GM18519 (cell line): ENCODE data around the gene GSDME.
"Not testable (repeated sequence)": the region's sequence is repeated elsewhere in the genome, so short reads cannot be mapped to it uniquely, and the experiment has no call there.

Experiments used
- ATAC-seq: cut with Tn5 transposase; IDR thresholded peaks from one replicate; pipeline ENCODE4 v1.9.1; 2021; ENCODE audit warnings: mild to moderate bottlenecking, moderate library complexity; ENCODE audit not compliant: unreplicated experiment, low FRiP score

GSDME gene

DNA sequence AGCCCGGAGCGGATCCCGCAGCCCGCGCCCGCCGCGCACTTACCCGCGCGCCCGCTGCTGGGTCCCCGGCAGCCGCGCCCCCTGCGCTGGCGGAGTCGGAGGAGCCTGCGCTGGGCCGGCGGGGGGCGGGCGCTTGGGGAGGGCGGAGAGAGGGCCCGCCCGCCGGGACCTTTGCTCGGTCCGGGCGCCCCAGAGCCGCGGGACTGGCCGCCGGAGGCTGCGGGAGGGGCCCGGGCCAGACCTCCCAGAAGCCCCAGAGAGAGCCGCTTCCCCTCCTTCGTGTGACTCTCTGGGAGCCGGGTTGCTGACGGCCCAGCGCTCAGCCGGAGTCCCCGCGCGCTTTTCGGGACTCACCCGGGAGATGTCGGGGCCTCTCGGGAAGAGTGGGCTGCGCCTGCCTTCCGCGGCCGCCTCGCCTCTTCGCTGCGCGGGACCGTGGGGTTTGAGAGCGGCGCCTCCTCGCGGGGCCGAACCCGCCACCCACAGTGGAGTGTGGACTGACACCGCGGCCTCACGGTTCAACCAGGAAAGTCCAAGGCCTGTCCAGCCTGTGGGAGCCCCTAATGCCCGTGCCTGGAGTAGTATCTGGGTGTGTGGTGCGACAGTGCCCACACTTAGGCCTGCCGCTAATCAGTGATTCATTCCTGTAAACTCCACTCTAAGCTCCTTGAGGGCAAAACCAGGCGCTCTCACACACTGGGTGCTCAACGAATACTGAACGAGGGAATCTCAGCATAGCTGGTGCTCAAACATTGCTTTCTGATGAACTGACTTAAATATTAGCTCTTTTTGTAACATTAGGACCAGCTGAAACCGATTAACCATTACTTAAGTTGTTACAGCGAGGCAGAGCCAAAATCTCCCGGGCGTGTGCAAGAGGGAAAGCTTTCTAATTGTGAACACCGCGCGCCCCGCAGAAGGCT, at the start of gene GSDME:
Gene GSDME, minus strand, starts transcription at position 112 of the 923 bp plus-strand sequence. CDS start 7,690 bp downstream, outside the sequence.
- no peak for ATAC-seq

GRCh38 chr7:24802300-24802699, 45.0 kb upstream of the GSDME start:
- no peak for ATAC-seq

GRCh38 chr7:24801883-24802282, 44.6 kb upstream of the GSDME start:
- no peak for ATAC-seq

- ATAC-seq, result no peak
Observed at GRCh38 chr7:24800667-24801066, 43.4 kb upstream of the GSDME start.

DNA sequence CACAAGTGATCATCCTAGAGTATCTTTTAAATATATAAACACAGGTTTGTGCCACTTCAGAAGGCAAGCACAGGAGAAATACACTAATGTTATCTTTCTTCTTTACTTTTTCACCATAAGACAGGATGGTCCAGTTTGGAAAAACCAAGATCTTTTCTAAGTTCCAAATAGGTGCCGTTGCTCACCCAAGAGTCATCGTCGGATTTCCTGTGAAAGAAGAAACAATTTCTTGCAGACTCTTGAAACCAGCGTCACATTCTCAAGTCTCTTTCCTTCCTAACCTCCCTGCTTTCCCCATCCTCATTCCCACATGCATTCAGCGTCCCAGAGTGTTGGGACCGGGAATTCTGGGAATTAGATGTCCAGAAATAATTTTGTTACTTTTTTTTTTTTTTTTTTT, 42.8 kb upstream of the GSDME start:
- ATAC-seq, result no peak

DNA sequence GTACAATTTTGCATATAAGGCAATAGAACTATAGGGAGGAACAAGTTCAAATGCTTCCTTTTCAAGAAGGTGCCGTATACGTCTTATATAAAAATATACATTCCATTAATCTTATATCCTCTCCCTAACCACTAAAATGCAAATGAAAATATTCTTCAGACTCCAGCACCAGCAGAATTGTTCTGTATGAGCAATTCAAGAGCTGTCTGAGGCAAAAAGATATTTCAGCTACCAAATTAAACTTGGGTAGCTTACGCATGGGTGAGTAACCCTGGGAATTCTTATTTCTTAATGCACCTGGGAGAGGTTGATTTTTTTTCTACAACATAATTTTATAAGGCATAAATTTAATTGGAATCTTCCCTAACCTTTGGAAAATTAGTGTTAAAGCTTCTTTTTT, 42.2 kb upstream of the GSDME start:
- no peak for ATAC-seq

- no peak for ATAC-seq
Observed at GRCh38 chr7:24798261-24798660, 41.0 kb upstream of the GSDME start.

GRCh38 chr7:24797270-24797669, 40.0 kb upstream of the GSDME start:
- ATAC-seq, result no peak

DNA sequence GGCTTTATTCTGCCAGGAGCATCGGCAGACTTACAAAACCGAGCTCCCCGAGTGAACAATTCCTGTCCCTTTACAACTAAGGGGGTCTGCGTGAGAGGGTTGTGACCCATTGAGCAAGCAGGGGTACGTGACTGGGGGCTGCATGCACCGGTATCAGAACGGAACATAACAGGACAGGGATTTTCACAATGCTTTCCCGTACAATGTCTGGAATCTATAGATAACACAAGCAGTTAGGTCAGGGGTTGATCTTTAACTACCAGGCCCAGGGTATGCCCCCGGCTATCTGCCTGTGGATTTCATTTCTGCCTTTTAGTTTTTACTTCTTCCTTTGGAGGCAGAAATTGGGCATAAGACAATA, 38.1 kb upstream of the GSDME start:
- no peak for ATAC-seq

DNA sequence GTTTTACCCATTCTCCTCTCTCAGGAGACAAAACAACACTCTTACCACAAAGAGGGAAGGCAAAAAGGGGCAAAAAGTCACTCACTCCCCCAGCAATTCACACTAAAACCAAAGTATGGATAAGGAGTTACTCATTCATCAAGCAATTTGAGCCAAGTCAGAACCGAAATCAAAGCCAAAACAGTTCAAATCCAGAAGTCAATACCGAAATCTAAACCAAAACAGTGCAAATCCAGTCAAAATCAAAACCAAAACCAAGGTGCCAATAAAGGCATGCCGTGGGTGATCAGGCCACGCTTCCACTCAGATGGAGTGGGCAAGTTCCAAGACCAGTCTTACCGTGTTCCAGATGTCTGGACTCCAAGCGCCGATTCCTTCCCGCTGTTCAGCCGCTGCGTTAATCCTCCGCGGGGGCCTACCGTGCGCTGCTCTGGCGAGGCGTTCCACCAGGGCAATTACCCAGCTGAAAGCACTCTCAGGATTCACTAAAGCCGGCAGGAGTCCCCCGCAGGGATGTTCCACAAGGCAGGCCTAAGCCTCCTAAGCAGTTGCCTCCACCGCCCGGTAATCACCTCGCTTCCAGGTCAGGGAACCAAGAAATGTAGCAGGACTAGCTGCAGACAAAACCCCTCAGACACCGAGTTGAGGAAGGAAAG, 37.6 kb upstream of the GSDME start:
- not testable (repeated sequence) for ATAC-seq

- no peak for ATAC-seq
Observed at GRCh38 chr7:24793982-24794648, 36.9 kb upstream of the GSDME start.

DNA sequence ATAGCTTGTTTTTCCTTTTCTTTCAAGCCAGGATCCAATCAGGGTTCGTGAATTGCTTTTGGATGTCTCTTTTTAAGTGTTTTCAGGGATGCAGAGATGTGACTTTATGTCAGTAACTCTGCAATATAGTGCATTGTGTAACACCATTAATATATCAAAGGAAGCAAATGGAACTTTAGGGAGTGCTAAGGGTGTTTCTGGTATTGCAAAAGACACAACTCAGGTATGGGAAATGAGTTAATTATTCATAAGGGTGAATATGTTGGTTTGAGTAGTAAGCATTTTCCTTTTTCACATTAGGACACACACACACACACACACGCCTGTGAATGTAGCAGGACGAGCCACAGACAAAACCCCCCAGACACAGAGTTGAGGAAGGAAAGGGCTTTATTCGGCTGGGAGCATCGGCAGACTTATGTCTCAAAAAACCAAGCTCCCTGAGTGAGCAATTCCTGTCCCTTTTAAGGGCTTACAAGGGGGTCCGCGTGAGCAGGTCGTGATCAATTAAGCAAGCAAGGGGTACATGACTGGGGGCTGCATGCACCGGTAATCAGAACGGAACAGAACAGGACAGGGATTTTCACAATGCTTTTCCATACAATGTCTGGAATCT, 31.8 kb upstream of the GSDME start:
- ATAC-seq, result no peak

DNA sequence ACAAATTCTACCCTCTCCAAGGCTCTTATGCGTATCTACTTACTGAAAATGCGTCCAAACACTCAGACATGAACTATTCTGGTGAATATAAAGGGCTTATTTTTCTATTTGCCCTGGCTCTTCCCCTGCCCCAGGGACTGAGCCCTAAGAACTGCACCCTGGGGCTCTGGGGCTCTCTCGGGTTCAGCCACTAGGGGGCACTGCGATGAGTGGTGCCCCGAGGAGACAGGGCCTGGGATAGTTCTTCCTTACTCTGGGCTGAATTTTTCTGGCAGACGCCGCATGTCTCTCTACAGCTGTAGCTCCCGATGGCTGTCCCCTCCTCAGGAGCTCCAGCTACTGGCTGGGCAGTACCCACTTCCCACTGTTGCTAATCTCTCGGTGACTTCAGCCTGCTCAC, 30.8 kb upstream of the GSDME start:
- ATAC-seq, result no peak

DNA sequence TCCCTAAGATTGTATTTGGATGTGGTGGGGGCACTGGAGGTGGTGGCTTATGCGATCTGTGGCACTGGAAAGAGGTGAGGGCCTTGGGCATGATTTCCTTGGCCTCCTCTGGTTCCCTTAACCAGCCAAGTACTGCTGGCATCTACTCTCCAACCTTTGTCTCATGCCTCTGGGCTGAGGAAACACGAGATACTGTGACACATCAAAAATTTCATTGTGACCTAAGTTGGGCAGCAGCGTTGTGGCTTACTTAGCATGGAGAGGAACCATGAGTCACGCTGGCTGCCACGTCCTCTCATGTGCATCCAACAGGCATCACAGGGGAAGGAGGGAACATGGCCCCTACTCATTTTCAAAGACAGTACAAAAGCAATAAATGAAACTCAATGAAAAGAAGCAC, 29.7 kb upstream of the GSDME start:
- ATAC-seq, result no peak

DNA sequence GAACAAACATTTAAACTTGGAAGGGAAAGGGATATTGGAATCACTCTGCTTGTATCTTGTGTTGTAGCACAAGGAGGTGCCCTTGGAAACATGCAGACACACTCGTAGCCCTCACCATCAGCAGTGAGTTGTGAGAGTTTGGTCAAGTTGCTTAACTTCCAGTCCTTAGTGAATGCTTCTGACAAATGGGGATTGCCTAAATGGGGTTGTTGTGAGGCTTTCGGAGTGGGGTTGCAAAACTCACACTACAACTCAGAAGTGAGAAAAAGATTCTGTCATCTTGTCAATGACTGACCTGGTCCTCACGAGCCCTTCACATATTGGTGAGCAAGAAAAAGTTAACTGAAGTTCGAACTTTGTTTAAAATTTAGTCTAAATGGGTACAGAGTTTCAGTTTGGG, 29.0 kb upstream of the GSDME start:
- ATAC-seq, result no peak

DNA sequence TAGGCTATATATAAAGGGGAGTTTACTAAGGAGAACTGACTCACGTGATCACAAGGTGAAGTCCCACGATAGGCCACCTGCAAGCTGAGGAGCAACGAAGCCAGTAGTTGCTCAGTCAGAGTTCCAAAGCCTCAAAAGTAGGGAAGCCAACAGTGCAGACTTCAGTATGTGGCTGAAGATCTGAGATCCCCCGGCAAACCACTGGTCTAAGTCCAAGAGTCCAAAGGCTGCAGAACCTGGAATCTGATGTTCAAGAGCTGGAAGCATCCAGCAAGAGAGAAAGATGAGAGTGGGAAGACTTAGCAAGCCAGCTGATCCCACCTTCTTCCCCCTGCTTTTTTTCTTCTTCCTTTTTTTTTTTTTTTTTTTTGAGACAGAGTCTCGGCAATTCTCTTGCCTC, 27.0 kb upstream of the GSDME start:
- no peak for ATAC-seq

- ATAC-seq, result no peak
Observed at GRCh38 chr7:24783698-24784097, 26.4 kb upstream of the GSDME start.

GRCh38 chr7:24781106-24781505, 23.8 kb upstream of the GSDME start:
- ATAC-seq, result no peak

DNA sequence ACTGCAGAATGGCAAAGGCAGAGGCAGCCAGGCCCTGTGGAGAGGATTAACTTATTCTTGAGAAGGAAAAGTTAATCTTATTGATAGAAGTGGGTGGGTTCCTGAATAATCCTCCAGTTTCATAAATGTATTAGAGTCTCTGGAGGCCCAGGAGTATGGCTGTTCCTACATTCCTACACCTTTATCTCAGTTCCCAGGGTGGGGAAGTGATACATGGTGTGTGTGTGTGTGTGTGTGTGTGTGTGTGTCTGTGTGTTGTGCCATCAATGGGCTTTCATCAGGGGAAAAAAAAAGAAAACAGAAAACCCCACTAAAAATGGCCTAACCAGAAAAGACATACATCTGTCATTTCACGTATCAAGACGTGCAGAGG, 22.0 kb upstream of the GSDME start:
- ATAC-seq, result no peak

- peak; percentile 61 for ATAC-seq
Observed at GRCh38 chr7:24778543-24779282, 21.4 kb upstream of the GSDME start.
